Tibial artery (tissue), 4 donors: Measurements from ENCODE around the gene TUT7.

Source experiments
- DNase-seq, 2 donors: peaks; one replicate each; pipeline ENCODE4 v3.0.0-alpha.2; 2019
- H3K27ac ChIP-seq, 2 donors: fragments of 200-600 bp; sonication (generic) in 1 of 2; 1 replicate in 1 of 2; 2 replicates in 1 of 2; pipeline ENCODE4 v1.5.1; 2018 to 2019; ENCODE audit warnings: mild to moderate bottlenecking in 1 of 2
- H3K27me3 ChIP-seq, 2 donors: fragments of 200-600 bp; sonication (generic) in 1 of 2; one replicate each; pipeline versions ENCODE4 v1.5.1 to v1.6.0; 2016 to 2019
- H3K36me3 ChIP-seq, 3 donors: fragments of 200-600 bp; sonication (generic) in 2 of 3; one replicate each; pipeline ENCODE4 v1.5.1; 2016 to 2019; ENCODE audit warnings: mild to moderate bottlenecking in 2 of 3
- H3K4me1 ChIP-seq, 4 donors: fragments of 200-600 bp; sonication (generic) in 2 of 4; 1 replicate in 3 of 4; 2 replicates in 1 of 4; pipeline ENCODE4 v1.5.1; 2016 to 2019
- H3K4me3 ChIP-seq, 2 donors: fragments of 200-600 bp; sonication (generic) in 1 of 2; 1 replicate in 1 of 2; 2 replicates in 1 of 2; pipeline ENCODE4 v1.5.1; 2018 to 2019; ENCODE audit warnings: mild to moderate bottlenecking in 2 of 2
- H3K9me3 ChIP-seq, 3 donors: fragments of 200-600 bp; sonication (generic) in 1 of 3; one replicate each; pipeline ENCODE4 v1.5.1; 2016 to 2019
- intact Hi-C: fragments of 100-400 bp; cut with DNase I; formaldehyde crosslinking; loops from one replicate; pipeline ENCODE4 v1.15.0; 2023; ENCODE audit warnings: low total_unique reads
- TF ChIP-seq, protein P1 (sequence below), 2 experiments: fragments of 200-600 bp in 1 of 2; fragments of 450-650 bp in 1 of 2; IDR thresholded peaks; one replicate each; pipeline ENCODE4 v1.5.1; 2017 to 2019; ENCODE audit warnings: antibody characterized with exemption in 2 of 2, mild to moderate bottlenecking in 1 of 2, moderate library complexity in 1 of 2

Gene TUT7

DNA sequence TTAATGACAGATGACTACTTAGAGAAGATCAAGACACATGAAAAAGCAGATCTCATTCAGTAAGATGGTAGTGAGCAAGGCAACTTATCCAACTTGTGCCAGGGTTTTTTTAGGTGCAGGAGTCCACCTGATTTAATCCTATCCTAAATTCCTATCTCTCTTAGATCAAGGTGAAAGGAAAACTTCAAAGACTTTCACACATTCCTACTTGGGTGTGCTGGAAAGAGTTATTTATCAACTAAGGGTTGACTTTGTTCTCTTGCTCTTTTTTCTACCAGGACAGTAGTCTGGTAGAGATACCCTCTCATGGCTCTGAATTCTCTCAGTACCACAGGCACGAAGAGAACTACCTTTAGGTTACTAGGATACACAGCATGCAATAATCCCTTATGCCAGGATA, 18.2 kb downstream of the TUT7 start:
- no peak for DNase-seq
- no peak overlapping the region for H3K4me3 ChIP-seq
- intact Hi-C loops: no loop called here
- H3K27ac ChIP-seq: no peak overlapping the region
- H3K36me3 ChIP-seq: peaks cover 75 to 85% (median 80%) of the 10 kb centered on the region in 3 donors
- no peaks in the 10 kb centered on the region for H3K4me1 ChIP-seq
- no peaks in the 10 kb centered on the region for H3K9me3 ChIP-seq
- H3K27me3 ChIP-seq: no peaks in the 10 kb centered on the region
- TF ChIP-seq, protein P1, sequence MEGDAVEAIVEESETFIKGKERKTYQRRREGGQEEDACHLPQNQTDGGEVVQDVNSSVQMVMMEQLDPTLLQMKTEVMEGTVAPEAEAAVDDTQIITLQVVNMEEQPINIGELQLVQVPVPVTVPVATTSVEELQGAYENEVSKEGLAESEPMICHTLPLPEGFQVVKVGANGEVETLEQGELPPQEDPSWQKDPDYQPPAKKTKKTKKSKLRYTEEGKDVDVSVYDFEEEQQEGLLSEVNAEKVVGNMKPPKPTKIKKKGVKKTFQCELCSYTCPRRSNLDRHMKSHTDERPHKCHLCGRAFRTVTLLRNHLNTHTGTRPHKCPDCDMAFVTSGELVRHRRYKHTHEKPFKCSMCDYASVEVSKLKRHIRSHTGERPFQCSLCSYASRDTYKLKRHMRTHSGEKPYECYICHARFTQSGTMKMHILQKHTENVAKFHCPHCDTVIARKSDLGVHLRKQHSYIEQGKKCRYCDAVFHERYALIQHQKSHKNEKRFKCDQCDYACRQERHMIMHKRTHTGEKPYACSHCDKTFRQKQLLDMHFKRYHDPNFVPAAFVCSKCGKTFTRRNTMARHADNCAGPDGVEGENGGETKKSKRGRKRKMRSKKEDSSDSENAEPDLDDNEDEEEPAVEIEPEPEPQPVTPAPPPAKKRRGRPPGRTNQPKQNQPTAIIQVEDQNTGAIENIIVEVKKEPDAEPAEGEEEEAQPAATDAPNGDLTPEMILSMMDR (IDR thresholded peaks at IDR 0.05): no peak

DNA sequence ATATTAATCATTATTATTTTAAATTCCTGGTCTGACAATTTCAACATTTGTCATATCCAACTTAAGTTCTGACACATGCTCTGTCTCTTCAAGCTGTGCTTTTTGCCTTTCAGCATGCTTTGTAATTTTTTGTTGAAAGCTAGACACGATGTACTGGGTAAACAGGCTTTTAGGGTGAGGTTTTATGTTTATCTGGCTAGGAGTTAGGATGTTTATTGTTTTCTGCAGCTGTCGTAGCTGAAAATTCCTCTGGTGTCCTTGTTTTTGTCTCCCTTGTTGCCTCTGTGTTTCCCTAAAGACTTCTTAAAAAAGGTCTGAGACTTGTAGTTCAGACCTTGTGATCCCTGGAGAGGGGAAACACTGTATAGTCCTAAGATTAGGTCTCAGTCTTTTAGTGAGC, 20.6 kb downstream of the TUT7 start:
- intact Hi-C loops: no loop called here
- H3K27me3 ChIP-seq: no peaks in the 10 kb centered on the region
- DNase-seq: no peak
- TF ChIP-seq, protein P1 (IDR thresholded peaks at IDR 0.05): no peak
- no peak overlapping the region for H3K4me3 ChIP-seq
- H3K4me1 ChIP-seq: no peaks in the 10 kb centered on the region
- peaks cover 58 to 75% (median 72%) of the 10 kb centered on the region in 3 donors for H3K36me3 ChIP-seq
- H3K9me3 ChIP-seq: no peaks in the 10 kb centered on the region
- H3K27ac ChIP-seq: no peak overlapping the region

DNA sequence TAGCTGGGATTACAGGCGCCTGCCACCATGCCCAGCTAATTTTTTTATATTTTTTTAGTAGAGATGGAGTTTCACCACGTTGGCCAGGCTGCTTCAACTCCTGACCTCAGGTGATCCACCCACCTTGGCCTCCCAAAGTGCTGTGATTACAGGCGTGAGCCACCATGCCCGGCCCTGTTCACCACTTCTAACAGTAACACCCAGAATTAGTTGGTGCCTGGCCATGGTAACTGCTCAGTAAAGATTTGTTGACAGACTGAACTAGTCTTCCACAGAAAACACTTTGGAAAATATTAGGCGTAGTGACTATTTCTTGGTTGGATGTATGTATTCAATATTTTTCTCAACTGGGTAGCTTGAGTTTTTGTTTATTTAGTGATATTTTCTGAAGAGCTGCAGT, 24.0 kb downstream of the TUT7 start:
- Histone ChIP-seq H3K9me3 (no peaks in the 10 kb centered on the region), H3K27ac (no peak overlapping the region), H3K4me3 (no peak overlapping the region), H3K27me3 (no peaks in the 10 kb centered on the region), H3K4me1 (no peaks in the 10 kb centered on the region), H3K36me3 (peaks cover 63 to 75% (median 71%) of the 10 kb centered on the region in 3 donors)
- no peak for DNase-seq
- TF ChIP-seq, protein P1 (IDR thresholded peaks at IDR 0.05): no peak
- intact Hi-C loops: no loop called here

DNA sequence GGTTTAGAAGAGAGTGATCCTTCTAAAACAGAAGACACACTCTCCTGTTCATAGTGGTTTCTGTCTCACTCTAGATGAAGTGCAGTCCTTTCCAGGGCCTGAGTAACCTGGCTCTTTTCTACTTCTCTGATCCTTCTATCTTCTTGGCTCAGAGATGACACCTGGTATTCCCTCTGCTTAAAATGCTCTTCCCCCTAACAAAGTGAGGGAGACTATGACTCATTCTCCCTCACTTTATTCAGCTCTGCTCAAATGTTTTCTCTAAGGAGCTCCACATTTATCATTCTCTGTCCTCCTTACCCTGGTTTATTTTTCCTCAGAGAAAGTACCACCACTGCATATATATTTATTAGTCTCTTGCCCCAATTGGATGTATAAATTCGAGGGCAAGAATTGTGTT, 24.6 kb downstream of the TUT7 start:
- Histone ChIP-seq H3K4me3 (no peak overlapping the region), H3K27me3 (no peaks in the 10 kb centered on the region), H3K4me1 (no peaks in the 10 kb centered on the region), H3K9me3 (no peaks in the 10 kb centered on the region), H3K36me3 (peaks cover 63 to 75% (median 71%) of the 10 kb centered on the region in 3 donors), H3K27ac (no peak overlapping the region)
- TF ChIP-seq, protein P1 (IDR thresholded peaks at IDR 0.05): no peak
- intact Hi-C loops: no loop called here
- no peak for DNase-seq

DNA sequence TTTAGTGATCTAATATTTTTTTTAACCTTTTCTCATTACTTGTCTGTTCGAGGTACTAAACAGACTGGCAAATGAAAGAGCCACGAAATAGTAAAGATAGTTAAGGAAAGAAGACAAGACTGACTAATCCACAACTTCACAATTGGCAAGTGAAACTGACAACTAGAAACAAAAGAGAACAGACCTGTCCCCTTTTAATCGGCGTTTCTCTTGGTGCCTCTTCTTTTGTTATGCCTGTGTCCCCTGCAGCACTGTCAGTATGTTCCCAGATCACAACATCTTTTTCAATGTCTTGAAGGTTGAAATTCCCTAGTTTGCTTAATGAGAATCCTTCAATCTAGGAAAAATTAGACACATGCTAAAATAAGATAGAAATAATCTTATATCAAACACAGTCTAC, 26.1 kb downstream of the TUT7 start:
- TF ChIP-seq, protein P1 (IDR thresholded peaks at IDR 0.05): no peak
- Histone ChIP-seq H3K27ac (no peak overlapping the region), H3K4me3 (no peak overlapping the region), H3K4me1 (no peaks in the 10 kb centered on the region), H3K27me3 (no peaks in the 10 kb centered on the region), H3K9me3 (no peaks in the 10 kb centered on the region), H3K36me3 (peaks cover 64 to 78% (median 71%) of the 10 kb centered on the region in 3 donors)
- DNase-seq: no peak
- intact Hi-C loops: no loop called here

DNA sequence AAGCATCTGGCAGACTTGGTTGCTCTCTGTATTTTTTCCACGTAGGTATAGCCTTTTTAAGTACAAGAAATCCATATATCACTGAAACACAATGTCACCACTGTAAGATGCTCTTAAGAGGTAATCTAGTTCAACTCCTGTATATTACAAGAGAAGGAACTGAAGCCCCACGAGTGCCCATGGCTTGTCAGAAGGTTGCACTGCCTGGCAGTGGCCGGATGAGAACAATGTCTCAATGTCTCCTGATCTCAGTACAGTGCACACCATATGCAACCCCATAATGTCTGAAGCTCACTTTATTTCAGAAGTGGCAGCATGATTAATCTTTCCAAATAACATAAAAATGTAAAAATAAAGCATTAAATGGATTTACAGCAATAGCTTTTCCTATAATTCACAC, 27.7 kb downstream of the TUT7 start:
- intact Hi-C loops: no loop called here

More for the DNA sequence above, 27.7 kb downstream of the TUT7 start:
- no peak overlapping the region for H3K27ac ChIP-seq
- H3K27me3 ChIP-seq: no peaks in the 10 kb centered on the region
- H3K9me3 ChIP-seq: no peaks in the 10 kb centered on the region
- H3K4me3 ChIP-seq: no peak overlapping the region
- TF ChIP-seq, protein P1 (IDR thresholded peaks at IDR 0.05): no peak
- peaks cover 0 to 3% (median 1%) of the 10 kb centered on the region in 4 donors for H3K4me1 ChIP-seq
- no peak for DNase-seq
- H3K36me3 ChIP-seq: peaks cover 73 to 94% (median 80%) of the 10 kb centered on the region in 3 donors
